ENCODE results near the gene ANKRD26.

DNA sequence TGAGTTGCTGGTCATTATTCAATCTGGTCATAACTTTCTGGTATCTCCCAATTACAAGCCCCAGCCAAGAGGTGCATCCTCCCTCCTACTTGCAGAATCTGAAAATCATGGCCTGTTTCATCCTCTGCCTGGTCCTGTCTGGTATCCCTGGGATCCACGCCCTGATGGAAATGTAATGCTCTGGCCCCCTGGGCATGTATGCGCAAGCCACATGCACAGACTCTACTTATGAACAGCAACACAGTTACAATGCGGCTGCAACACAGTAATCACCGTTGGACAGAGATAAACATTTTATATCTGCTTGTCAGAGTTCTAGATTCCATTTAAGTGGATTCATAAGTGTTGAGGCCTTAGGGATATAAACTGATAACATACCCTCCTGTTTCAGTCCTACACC, 121.8 kb downstream of the ANKRD26 start:
- TF ChIP-seq, protein P1, sequence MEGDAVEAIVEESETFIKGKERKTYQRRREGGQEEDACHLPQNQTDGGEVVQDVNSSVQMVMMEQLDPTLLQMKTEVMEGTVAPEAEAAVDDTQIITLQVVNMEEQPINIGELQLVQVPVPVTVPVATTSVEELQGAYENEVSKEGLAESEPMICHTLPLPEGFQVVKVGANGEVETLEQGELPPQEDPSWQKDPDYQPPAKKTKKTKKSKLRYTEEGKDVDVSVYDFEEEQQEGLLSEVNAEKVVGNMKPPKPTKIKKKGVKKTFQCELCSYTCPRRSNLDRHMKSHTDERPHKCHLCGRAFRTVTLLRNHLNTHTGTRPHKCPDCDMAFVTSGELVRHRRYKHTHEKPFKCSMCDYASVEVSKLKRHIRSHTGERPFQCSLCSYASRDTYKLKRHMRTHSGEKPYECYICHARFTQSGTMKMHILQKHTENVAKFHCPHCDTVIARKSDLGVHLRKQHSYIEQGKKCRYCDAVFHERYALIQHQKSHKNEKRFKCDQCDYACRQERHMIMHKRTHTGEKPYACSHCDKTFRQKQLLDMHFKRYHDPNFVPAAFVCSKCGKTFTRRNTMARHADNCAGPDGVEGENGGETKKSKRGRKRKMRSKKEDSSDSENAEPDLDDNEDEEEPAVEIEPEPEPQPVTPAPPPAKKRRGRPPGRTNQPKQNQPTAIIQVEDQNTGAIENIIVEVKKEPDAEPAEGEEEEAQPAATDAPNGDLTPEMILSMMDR (conservative IDR thresholded peaks at IDR 0.05): no peak
- no peak for TF ChIP-seq ZFX (IDR thresholded peaks at IDR 0.05)

Measured in C4-2B (cell line).